NCI-H2196 treated with DMSO at 0.1 percent for 48 hours (cell line): ENCODE data around the gene STIM1.
"Not testable (repeated sequence)": the region's sequence is repeated elsewhere in the genome, so short reads cannot be mapped to it uniquely, and the experiment has no call there.

Source experiments
- DNase-seq: peaks from one replicate; lab custom pipeline; 2025; ENCODE audit not compliant: unreplicated experiment; lab: John Stamatoyannopoulos, UW

Gene STIM1

GRCh38 chr11:4017129-4017528 is 161.7 kb downstream of the STIM1 start:
- DNase-seq = no peak

- DNase-seq = no peak
These were observed 163.2 kb downstream of the STIM1 start for GRCh38 chr11:4018641-4019040.

- no peak for DNase-seq
These were observed 164.4 kb downstream of the STIM1 start for GRCh38 chr11:4019891-4020290.

DNA sequence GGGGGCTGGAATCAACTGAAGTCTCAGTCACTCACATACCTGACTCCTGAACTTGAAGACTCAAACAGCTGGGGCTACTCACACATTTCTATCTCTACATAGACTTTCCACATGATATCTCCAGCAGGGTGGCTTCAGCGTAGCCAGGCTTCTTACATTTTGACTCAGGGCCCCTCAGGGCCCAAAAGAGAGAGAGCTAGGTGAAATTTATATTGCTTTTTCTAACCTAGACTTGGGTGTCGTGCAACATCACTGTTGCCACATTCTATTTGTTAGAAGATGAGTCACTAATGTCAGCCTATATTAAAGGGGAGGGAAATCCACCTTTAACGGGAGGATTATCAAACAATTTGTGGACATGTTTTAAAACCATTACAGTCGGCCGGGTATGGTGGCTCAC is 167.2 kb downstream of the STIM1 start:
- DNase-seq = no peak

DNA sequence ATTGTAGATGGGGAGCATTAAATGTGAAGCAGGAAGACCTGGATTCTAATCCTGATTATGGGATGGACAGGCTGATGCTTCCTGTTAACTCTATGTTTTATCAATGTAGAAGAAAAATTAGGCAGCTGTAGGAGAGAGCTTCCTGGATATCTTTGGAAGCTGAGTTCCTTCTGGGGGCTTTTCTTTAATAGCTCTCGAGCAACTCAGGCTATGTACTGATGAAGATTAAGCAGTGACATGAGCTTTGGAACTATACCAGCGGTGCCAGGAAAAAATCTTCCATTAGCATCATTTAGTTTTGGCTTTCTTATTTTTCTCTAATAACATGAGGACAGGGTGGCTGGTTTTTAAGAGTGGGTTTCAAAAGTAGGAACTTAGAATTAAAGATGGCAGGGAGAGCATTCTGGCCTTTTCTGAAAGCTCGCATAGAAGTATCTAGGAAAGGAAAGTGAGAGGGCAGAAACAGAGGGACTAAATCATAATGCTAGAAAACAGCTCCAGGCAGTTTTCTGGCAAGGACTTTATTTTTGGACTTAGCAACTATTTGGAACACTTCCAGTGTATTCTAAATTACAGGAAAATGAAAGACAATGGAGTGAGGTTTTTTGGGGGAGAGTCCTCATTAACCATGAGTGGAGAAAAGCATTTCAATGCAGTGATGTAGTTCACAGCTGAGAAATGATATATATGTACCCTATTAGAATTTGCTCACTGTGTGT is 169.9 kb downstream of the STIM1 start:
- no peak for DNase-seq

- no peak for DNase-seq
These were observed 170.5 kb downstream of the STIM1 start for GRCh38 chr11:4025967-4026324.

GRCh38 chr11:4026389-4026788 is 170.9 kb downstream of the STIM1 start:
- no peak for DNase-seq

- no peak for DNase-seq
These were observed 172.3 kb downstream of the STIM1 start for GRCh38 chr11:4027746-4028145.

- no peak for DNase-seq
These were observed 174.7 kb downstream of the STIM1 start for GRCh38 chr11:4030197-4030596.

- DNase-seq = no peak
These were observed 176.6 kb downstream of the STIM1 start for GRCh38 chr11:4032097-4032496.

DNA sequence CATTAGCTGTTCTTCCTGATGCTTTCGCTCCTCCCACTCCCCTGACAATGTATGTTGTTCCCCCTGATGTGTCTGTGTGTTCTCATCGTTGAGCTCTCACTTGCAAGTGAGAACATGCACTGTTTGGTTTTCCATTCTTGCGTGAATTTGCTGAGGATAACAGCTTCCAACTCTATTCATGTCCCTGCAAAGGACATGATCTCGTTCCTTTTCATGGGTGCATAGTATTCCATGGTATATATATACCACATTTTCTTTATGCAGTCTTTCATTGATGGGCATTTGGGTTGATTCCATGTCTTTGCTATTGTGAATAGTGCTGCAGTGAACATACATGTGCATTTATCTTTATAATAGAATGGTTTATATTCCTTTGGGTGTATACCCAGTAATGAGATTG is 180.5 kb downstream of the STIM1 start:
- DNase-seq = no peak

DNA sequence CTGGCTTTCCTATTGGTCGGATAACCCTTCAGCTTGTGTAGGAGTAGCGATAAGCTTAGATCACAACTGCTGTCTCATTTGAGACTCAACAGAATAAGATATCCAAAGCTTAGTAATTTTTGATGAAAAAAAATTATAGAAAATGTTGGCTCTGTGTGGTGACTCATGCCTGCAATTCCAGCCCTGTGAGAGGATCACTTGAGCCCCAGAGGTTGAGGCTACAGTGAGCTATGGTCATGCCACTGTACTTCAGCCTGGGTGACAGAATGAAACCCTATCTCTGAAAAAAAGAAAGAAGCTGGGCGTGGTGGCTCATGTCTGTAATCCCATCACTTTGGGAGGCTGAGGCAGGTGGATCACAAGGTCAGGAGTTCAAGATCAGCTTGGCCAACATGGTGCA is 183.5 kb downstream of the STIM1 start:
- no peak for DNase-seq

- DNase-seq = no peak
These were observed 185.0 kb downstream of the STIM1 start for GRCh38 chr11:4040461-4040860.

- peak; percentile 12 for DNase-seq
These were observed 186.4 kb downstream of the STIM1 start for GRCh38 chr11:4041731-4042391.

GRCh38 chr11:4044976-4045646 is 189.6 kb downstream of the STIM1 start:
- DNase-seq = peak; percentile 30

DNA sequence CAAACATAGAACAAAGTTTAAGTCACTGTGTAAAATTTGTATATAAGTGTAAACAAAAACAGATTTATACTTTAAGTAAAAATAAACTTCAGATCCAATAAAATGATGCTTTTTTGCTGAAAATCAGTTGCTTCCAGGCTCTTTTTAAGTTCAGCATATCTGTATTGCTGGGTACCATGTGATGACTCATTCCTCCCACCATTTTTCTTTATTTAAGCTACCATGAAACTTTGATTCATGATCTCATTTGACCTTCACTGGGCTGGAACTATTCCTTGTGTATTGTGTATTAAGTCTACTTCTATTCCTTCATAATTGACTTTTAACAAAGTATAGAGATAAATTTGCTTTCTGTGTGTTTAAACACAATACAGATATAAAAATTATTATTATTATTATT is 192.9 kb downstream of the STIM1 start:
- no peak for DNase-seq

DNA sequence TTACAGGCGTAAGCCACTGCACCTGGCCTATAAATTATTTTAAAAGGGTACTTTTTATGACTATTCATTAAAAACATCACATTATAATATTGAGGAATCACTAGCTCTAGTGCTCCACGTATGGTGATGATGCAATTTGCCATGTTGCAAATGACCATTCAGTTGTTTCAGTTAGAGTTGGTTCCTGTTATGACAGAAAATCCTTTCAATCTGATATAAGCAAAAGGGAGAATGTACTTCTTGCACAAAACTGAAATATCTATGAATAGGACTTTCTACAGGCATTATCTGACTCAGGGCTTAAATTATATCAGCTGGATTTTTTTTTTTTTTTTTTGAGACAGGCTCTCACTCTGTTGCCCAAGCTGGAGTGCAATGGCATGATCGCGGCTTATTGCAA is 193.5 kb downstream of the STIM1 start:
- DNase-seq = no peak

DNA sequence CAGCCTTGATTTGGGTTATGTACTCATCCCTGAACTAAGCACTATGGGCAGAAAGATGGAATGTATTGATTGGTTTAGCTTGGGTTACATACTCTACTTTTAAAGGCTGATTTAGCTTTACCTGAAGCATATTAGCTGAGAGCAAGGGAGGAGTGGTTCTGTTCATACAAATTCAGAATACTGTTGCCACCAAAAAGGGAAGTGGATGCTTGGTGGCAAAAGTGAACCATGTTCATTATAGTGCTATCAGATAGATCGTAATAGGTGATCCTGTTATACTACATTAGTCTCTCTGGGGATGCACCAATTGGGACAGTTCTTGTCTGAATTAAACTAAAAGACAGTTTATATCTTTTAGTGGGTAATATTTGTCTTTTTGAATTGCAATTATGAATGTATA is 194.7 kb downstream of the STIM1 start:
- no peak for DNase-seq

DNA sequence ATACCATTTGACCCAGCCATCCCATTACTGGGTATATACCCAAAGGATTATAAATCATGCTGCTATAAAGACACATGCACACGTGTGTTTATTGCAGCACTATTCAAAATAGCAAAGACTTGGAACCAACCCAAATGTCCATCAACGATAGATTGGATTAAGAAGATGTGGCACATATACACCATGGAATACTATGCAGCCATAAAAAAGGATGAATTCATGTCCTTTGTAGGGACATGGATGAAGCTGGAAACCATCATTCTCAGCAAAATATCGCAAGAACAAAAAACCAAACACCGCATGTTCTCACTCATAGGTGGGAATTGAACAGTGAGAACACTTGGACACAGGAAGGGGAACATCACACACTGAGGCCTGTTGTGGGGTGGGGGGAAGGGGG is 197.7 kb downstream of the STIM1 start:
- DNase-seq = not testable (repeated sequence)

DNA sequence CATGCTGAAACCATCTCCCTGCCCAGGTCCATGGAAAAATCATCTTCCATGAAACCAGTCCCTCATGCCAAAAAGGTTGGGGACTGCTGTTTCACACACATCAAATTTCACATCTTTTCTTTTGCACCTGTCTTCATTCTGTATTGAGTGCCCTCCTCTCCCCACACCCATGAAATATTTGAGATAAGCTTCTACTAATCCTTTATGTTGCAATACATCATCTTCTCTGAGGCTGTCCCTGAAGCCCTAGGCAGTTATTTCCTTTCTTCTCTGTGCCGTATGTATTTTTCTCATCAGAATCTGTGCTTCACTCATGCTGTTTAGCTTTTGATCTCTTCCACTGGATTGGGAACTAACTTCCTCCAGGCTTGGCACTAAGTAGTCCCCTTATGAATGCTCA is 199.2 kb downstream of the STIM1 start:
- DNase-seq = no peak

DNA sequence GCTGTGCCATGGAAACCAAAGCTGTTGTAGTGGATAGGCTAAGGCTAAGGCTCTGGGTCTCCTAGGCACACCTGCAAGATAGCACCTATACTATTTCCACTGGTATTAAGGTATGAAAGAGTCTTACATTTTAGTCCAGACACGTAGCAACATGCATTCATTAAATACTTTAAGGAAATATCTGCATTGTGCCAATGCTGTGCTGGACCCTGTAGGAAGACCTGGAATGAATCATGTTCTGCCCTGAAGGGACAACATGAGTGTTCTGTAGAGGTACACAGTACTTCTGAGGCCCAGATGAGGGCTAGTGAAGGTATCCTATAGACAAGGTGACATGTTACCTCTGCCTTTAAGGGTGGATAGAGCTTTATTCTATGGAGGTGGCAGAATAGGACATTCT is 204.0 kb downstream of the STIM1 start:
- no peak for DNase-seq

- DNase-seq = no peak
These were observed 204.9 kb downstream of the STIM1 start for GRCh38 chr11:4060182-4060923.
